HEK293 (cell line): ENCODE measurements around the gene SYT6.
A peak's percentile ranks its signal among the peaks of the same experiment; 100 is the strongest.

Source experiments
- CTCF ChIA-PET: fragments of 350-600 bp; formaldehyde crosslinking; extraction: SDS; loops from one replicate; lab custom pipeline; 2021; ENCODE audit warnings: antibody characterized with exemption; lab: Yijun Ruan, JAX
- POLR2A ChIA-PET: fragments of 300-600 bp; formaldehyde crosslinking; extraction: SDS; loops from one replicate; lab custom pipeline; 2020; ENCODE audit warnings: antibody characterized with exemption, inconsistent platforms; lab: Yijun Ruan, JAX
- H3K27ac ChIP-seq: fragments of 200-500 bp; sonication (Bioruptor generic); 2 replicates; pipeline ENCODE4 v1.5.1; 2014; ENCODE audit warnings: low read depth, low read length, control low read depth, inconsistent platforms; ENCODE audit errors: extremely low read depth
- H3K36me3 ChIP-seq, 2 experiments: fragments of 200-500 bp in 1 of 2; sonication (Bioruptor generic) in 1 of 2; 1 replicate in 1 of 2; 2 replicates in 1 of 2; pipeline ENCODE4 v1.5.1; 2014 to 2017; ENCODE audit warnings: inconsistent platforms in 2 of 2, low read length in 2 of 2; ENCODE audit not compliant: control insufficient read depth in 2 of 2, insufficient read depth in 1 of 2
- H3K4me1 ChIP-seq: fragments of 200-500 bp; sonication (Bioruptor generic); 2 replicates; pipeline ENCODE4 v1.5.1; 2014; ENCODE audit warnings: mild to moderate bottlenecking, low read length, inconsistent platforms; ENCODE audit not compliant: control insufficient read depth, insufficient read depth
- H3K4me3 ChIP-seq: 2 replicates; pipeline ENCODE4 v1.5.1; 2011; ENCODE audit warnings: low read depth, mild to moderate bottlenecking, control low read depth, low read length, moderate library complexity
- H3K9me3 ChIP-seq: fragments of 200-500 bp; sonication (Bioruptor generic); 2 replicates; pipeline ENCODE4 v1.5.1; 2014; ENCODE audit warnings: low read depth, low read length, inconsistent platforms; ENCODE audit not compliant: control insufficient read depth, insufficient read depth
- GFI1B ChIP-seq: fragments of 450-650 bp; formaldehyde crosslinking; IDR thresholded peaks from 2 replicates; pipeline ENCODE4 v1.5.1; 2016; ENCODE audit warnings: missing biosample characterization, missing genetic modification characterization
- REPIN1 ChIP-seq: fragments of 450-650 bp; formaldehyde crosslinking; IDR thresholded peaks from 2 replicates; pipeline ENCODE4 v1.5.1; 2017; ENCODE audit warnings: missing biosample characterization, missing genetic modification characterization, low read depth
- ZBTB44 ChIP-seq: fragments of 450-650 bp; IDR thresholded peaks from 2 replicates; pipeline ENCODE4 v1.5.1; 2018; ENCODE audit warnings: missing biosample characterization, mild to moderate bottlenecking, missing genetic modification characterization
- ZBTB48 ChIP-seq: fragments of 450-650 bp; formaldehyde crosslinking; IDR thresholded peaks from 2 replicates; pipeline ENCODE4 v1.5.1; 2016; ENCODE audit warnings: missing biosample characterization, missing genetic modification characterization
- ZFP37 ChIP-seq: fragments of 450-650 bp; formaldehyde crosslinking; IDR thresholded peaks from 2 replicates; pipeline ENCODE4 v1.5.1; 2016; ENCODE audit warnings: missing biosample characterization, missing genetic modification characterization
- ZNF148 ChIP-seq: fragments of 450-650 bp; formaldehyde crosslinking; IDR thresholded peaks from 2 replicates; pipeline ENCODE4 v1.5.0; 2017; ENCODE audit warnings: missing biosample characterization, missing genetic modification characterization, borderline replicate concordance
- ZNF211 ChIP-seq: fragments of 450-650 bp; formaldehyde crosslinking; IDR thresholded peaks from 2 replicates; pipeline ENCODE4 v1.5.1; 2016; ENCODE audit warnings: low read depth, missing biosample characterization, missing genetic modification characterization
- ZNF280D ChIP-seq: fragments of 450-650 bp; formaldehyde crosslinking; IDR thresholded peaks from 2 replicates; pipeline ENCODE4 v1.5.1; 2016; ENCODE audit warnings: missing biosample characterization, missing genetic modification characterization
- ZNF366 ChIP-seq: fragments of 450-650 bp; formaldehyde crosslinking; conservative IDR thresholded peaks from 2 replicates; pipeline ENCODE4 v1.5.1; 2016; ENCODE audit warnings: missing biosample characterization, missing genetic modification characterization
- ZNF398 ChIP-seq: fragments of 450-650 bp; formaldehyde crosslinking; IDR thresholded peaks from 2 replicates; pipeline ENCODE4 v1.5.1; 2017; ENCODE audit warnings: missing biosample characterization, missing genetic modification characterization
- ZNF549 ChIP-seq: fragments of 450-650 bp; IDR thresholded peaks from 2 replicates; pipeline ENCODE4 v1.5.1; 2018; ENCODE audit warnings: missing biosample characterization, missing genetic modification characterization, mild to moderate bottlenecking, inconsistent platforms, moderate library complexity
- ZNF677 ChIP-seq: fragments of 450-650 bp; IDR thresholded peaks from 2 replicates; pipeline ENCODE4 v1.5.0; 2018; ENCODE audit warnings: missing biosample characterization, mild to moderate bottlenecking, missing genetic modification characterization, moderate library complexity
- ZXDB ChIP-seq: fragments of 450-650 bp; formaldehyde crosslinking; IDR thresholded peaks from 2 replicates; pipeline ENCODE4 v1.5.1; 2016; ENCODE audit warnings: missing biosample characterization, missing genetic modification characterization

The SYT6 gene

GRCh38 chr1:114199017-114199594 lies 45.4 kb upstream of the SYT6 start (continued):
- TF ChIP-seq ZNF280D (tag by site-specific recombination): no peak
- TF ChIP-seq ZNF677: no peak
- TF ChIP-seq ZNF549: no peak

GRCh38 chr1:114196992-114197907 lies 43.6 kb upstream of the SYT6 start:
- no peak for TF ChIP-seq ZNF211 (tag by site-specific recombination)
- peak; percentile 27; the same call in 1 of the 2 replicates for TF ChIP-seq ZNF366 (tag by site-specific recombination)
- H3K4me1 ChIP-seq: no peaks in the 10 kb centered on the region
- H3K4me3 ChIP-seq: no peak overlapping the region
- H3K9me3 ChIP-seq: no peaks in the 10 kb centered on the region
- CTCF ChIA-PET: interaction anchor here (1.1 kb wide), 1 partner anchor 164 kb away, joined by 4 read pairs; no protein-coding TSS in a partner anchor
- H3K36me3 ChIP-seq: no peaks in the 10 kb centered on the region
- no peak overlapping the region for H3K27ac ChIP-seq
- POLR2A ChIA-PET: no interaction called here

GRCh38 chr1:114195819-114196218 lies 42.1 kb upstream of the SYT6 start:
- Histone ChIP-seq H3K36me3 (no peaks in the 10 kb centered on the region), H3K4me3 (no peak overlapping the region), H3K4me1 (no peaks in the 10 kb centered on the region), H3K27ac (no peak overlapping the region), H3K9me3 (no peaks in the 10 kb centered on the region)
- CTCF ChIA-PET: interaction anchor here (0.5 kb wide), 1 partner anchor 18 kb away, joined by 3 read pairs; no protein-coding TSS in a partner anchor
- POLR2A ChIA-PET: no interaction called here
- no peak for TF ChIP-seq ZNF148 (tag by site-specific recombination)
- TF ChIP-seq GFI1B (tag by site-specific recombination): no peak
- no peak for TF ChIP-seq ZFP37
- TF ChIP-seq ZNF398 (tag by site-specific recombination): no peak
- no peak for TF ChIP-seq ZBTB48 (tag by site-specific recombination)
- TF ChIP-seq ZXDB (tag by site-specific recombination): no peak
- TF ChIP-seq REPIN1 (tag by site-specific recombination): no peak
- no peak for TF ChIP-seq ZBTB44 (tag by site-specific recombination)
